Activated B cell treated with CpG ODN at 0.5 μM for 24 hours (primary cell): ENCODE measurements around the gene FMNL2. TPM values are rescaled to one million over a fixed set of nuclear protein-coding genes. Genes with fewer than 3 reads are reported as not detected.

Experiments used
- ATAC-seq: fragments of 200-7000 bp; cut with Tn5 transposase; one replicate; pipeline ENCODE4 v1.10.0; 2021; ENCODE audit warnings: low read depth, mild to moderate bottlenecking, moderate library complexity
- CTCF ChIA-PET: fragments of 350-600 bp; sonication (Branson Sonifier 250); formaldehyde crosslinking; loops from one replicate; lab custom pipeline; 2021; ENCODE audit warnings: antibody characterized with exemption; lab: Charles Lee
- POLR2A ChIA-PET: fragments of 350-600 bp; sonication (Branson Sonifier 250); formaldehyde crosslinking; loops from one replicate; lab custom pipeline; 2021; ENCODE audit warnings: antibody characterized with exemption; lab: Charles Lee
- DNase-seq: peaks from one replicate; pipeline ENCODE4 v3.0.0; 2022
- H3K27ac Mint-ChIP-seq: one replicate; pipeline ENCODE4 v1.8.0; 2020; ENCODE audit warnings: mixed read lengths
- H3K27me3 Mint-ChIP-seq: one replicate; pipeline ENCODE4 v1.8.0; 2021; ENCODE audit warnings: mixed read lengths
- H3K36me3 Mint-ChIP-seq: one replicate; pipeline ENCODE4 v1.8.0; 2021; ENCODE audit warnings: low read depth, mixed read lengths
- H3K4me1 Mint-ChIP-seq: one replicate; pipeline ENCODE4 v1.8.0; 2021; ENCODE audit warnings: mixed read lengths
- H3K4me3 Mint-ChIP-seq: one replicate; pipeline ENCODE4 v1.8.0; 2020; ENCODE audit warnings: mild to moderate bottlenecking, mixed read lengths
- H3K9me3 Mint-ChIP-seq: one replicate; pipeline ENCODE4 v1.8.0; 2020; ENCODE audit warnings: mixed read lengths
- intact Hi-C: fragments of 100-400 bp; cut with micrococcal nuclease; formaldehyde crosslinking; loops from one replicate; pipeline ENCODE4 v1.15.1; 2024
- total RNA-seq: library from RNA; stranded (reverse); gene quantifications from 2 replicates; pipeline ENCODE4 v1.2.3, GENCODE V29; 2022
- TF ChIP-seq, protein P1 (sequence below): fragments of 200-600 bp; IDR thresholded peaks from one replicate; pipeline ENCODE4 v1.8.0; 2022; ENCODE audit warnings: antibody characterized with exemption, mild to moderate bottlenecking

FMNL2 gene
- total RNA-seq, 1 donor from 2014 or later: 4.0 TPM

DNA sequence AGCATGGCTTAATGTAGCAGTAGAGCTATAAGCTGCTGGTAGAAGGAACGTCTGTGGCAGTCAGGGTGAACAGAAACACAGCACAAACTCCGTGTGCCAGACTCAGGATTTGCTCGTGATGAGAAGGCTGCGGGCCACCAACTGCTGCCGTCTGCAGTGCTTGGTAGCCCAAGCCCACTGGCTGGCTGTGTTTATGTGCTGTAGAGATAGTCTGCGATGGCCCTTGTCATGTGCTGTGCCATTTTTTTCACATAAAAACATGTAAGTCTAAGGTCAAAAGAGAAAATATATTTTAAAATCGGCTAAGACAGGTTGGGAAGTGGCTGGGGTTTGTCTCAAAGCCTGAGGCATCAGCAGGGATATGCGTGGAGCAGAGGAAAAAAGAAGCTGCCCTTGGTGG is 303.6 kb downstream of the FMNL2 start:
- DNase-seq: no peak
- H3K27ac Mint-ChIP-seq: no peak overlapping the region
- no peaks in the 10 kb centered on the region for H3K27me3 Mint-ChIP-seq
- H3K9me3 Mint-ChIP-seq: no peaks in the 10 kb centered on the region
- ChIA-PET POLR2A (no interaction called here), CTCF (interaction anchor here (1.4 to 2.6 kb wide), 2 partner anchors 463 to 602 kb away, joined by 4 to 14 read pairs; partner anchors contain the start of gene STAM2)
- no peak overlapping the region for H3K4me3 Mint-ChIP-seq
- intact Hi-C loops: no loop called here
- no peaks in the 10 kb centered on the region for H3K4me1 Mint-ChIP-seq
- no peaks in the 10 kb centered on the region for H3K36me3 Mint-ChIP-seq
- ATAC-seq: no peak
- TF ChIP-seq, protein P1, sequence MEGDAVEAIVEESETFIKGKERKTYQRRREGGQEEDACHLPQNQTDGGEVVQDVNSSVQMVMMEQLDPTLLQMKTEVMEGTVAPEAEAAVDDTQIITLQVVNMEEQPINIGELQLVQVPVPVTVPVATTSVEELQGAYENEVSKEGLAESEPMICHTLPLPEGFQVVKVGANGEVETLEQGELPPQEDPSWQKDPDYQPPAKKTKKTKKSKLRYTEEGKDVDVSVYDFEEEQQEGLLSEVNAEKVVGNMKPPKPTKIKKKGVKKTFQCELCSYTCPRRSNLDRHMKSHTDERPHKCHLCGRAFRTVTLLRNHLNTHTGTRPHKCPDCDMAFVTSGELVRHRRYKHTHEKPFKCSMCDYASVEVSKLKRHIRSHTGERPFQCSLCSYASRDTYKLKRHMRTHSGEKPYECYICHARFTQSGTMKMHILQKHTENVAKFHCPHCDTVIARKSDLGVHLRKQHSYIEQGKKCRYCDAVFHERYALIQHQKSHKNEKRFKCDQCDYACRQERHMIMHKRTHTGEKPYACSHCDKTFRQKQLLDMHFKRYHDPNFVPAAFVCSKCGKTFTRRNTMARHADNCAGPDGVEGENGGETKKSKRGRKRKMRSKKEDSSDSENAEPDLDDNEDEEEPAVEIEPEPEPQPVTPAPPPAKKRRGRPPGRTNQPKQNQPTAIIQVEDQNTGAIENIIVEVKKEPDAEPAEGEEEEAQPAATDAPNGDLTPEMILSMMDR: no peak

DNA sequence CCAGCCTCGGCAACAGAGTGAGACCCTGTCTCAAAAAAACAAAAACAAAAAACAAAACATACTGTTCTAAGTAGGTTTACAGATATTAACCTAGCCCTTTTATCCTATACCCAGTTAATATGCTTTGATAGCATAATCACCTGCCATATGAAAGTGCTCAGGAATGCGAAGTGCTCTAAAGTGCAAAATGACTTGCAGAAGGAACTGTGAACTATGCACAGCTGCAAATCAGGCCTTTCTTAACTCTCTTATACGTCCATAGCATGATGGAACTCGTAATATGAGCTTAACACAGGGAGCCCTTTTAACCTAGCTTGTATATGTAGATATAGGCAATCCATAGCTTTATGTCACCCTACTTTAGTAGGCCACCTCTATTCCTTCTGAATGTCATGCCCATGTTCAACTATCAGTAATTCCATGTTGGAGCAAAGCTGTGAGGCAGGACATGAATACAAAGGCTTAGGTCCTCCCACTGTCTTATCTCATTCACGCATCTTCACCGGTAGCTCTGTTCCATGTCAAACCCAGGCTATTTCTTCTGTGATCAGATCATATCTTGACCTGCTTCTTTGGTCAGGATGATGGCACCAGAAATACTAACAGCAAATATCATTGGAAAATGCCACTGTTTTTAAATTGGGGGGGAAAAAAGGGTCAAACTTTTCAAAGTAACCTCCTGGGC is 309.4 kb downstream of the FMNL2 start:
- no peak overlapping the region for H3K4me3 Mint-ChIP-seq
- ChIA-PET CTCF (interaction anchor here (0.8 kb wide), 1 partner anchor 9 kb away, joined by 4 read pairs; no protein-coding TSS in a partner anchor), POLR2A (no interaction called here)
- H3K27me3 Mint-ChIP-seq: no peaks in the 10 kb centered on the region
- intact Hi-C loops: no loop called here
- no peaks in the 10 kb centered on the region for H3K4me1 Mint-ChIP-seq
- H3K9me3 Mint-ChIP-seq: no peaks in the 10 kb centered on the region
- DNase-seq (no peak), ATAC-seq (no peak)
- H3K27ac Mint-ChIP-seq: no peak overlapping the region
- no peaks in the 10 kb centered on the region for H3K36me3 Mint-ChIP-seq
- TF ChIP-seq, protein P1: no peak

DNA sequence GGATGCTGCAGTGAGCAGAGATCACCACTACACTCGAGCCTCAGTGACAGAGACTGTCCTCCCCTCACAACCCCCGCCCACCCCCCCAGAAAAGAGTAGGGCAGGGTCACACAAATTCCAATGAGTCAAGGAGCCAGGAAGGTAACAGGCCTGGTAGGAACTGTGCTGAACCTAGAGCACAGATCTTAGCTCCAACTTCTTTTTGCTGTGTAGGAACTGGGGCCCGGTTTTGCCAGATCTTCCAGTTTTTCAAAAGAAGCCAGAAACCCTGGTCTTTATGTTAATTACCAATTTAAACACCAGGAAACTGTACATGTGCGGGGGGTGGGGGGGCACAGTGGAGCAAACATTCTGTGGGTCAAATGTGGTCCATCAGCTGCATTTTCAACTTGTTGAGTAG is 311.3 kb downstream of the FMNL2 start:
- Mint-ChIP-seq H3K36me3 (peaks cover 6% of the 10 kb centered on the region), H3K27ac (no peak overlapping the region), H3K4me3 (no peak overlapping the region), H3K4me1 (no peaks in the 10 kb centered on the region), H3K27me3 (no peaks in the 10 kb centered on the region), H3K9me3 (no peaks in the 10 kb centered on the region)
- no peak for DNase-seq
- POLR2A ChIA-PET: interaction anchor here (0.7 kb wide), 1 partner anchor 70 kb away, joined by 3 read pairs; the partner anchor contains the start of gene PRPF40A
- intact Hi-C loops: no loop called here
- TF ChIP-seq, protein P1: no peak
- CTCF ChIA-PET: interaction anchor here (1.0 kb wide), 1 partner anchor 10 kb away, joined by 3 read pairs; no protein-coding TSS in a partner anchor
- ATAC-seq: no peak

DNA sequence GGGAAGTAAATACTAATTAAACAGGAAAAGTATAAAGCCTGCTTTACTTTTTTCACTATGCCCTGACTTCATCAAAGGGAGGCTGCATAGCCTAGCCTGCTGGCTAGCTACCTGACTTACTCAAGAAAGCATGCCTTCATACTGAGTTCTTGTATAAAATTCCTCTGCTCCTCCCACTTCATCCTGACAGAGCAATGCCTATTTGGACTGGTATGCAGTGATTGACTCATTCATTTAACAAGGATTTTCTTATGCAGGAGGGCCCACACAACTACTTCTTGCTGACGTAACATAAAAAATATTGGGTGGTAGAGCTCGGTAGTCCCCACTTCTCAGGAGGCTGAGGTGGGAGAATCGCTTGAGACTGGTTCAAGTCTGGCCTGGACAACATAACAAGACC is 311.8 kb downstream of the FMNL2 start:
- Mint-ChIP-seq H3K27me3 (no peaks in the 10 kb centered on the region), H3K36me3 (peaks cover 9% of the 10 kb centered on the region), H3K27ac (peak overlapping the region; percentile 44), H3K4me3 (no peak overlapping the region), H3K9me3 (no peaks in the 10 kb centered on the region), H3K4me1 (no peaks in the 10 kb centered on the region)
- POLR2A ChIA-PET: interaction anchor here (0.7 kb wide), 1 partner anchor 70 kb away, joined by 3 read pairs; the partner anchor contains the start of gene PRPF40A
- TF ChIP-seq, protein P1: no peak
- ATAC-seq: no peak
- no peak for DNase-seq
- intact Hi-C loops: no loop called here
- CTCF ChIA-PET: interaction anchor here (1.0 to 1.1 kb wide), 2 partner anchors 11 to 16 kb away, joined by 3 read pairs; no protein-coding TSS in a partner anchor

DNA sequence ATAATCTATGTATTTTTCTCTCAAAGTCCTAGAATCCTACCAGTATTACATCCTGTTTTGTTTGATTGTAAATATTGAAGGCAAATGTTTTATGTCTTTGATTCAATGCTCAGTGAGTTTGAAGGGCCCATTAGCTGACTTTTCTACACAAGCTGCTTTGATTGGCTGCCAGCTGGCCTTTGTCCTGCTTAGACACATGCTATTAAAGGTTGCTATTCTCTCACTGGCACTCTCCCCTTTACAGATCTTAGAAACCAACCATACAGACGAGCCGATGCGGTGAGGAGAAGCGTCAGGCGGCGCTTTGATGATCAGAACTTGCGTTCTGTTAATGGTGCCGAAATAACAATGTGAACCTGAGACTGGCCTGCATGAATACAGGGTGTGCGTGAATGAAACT is 312.6 kb downstream of the FMNL2 start:
- intact Hi-C loops: no loop called here
- peak overlapping the region; percentile 15 for H3K27ac Mint-ChIP-seq
- ChIA-PET POLR2A (no interaction called here), CTCF (interaction anchor here (1.1 kb wide), 1 partner anchor 15 kb away, joined by 3 read pairs; no protein-coding TSS in a partner anchor)
- H3K4me1 Mint-ChIP-seq: no peaks in the 10 kb centered on the region
- H3K4me3 Mint-ChIP-seq: no peak overlapping the region
- no peaks in the 10 kb centered on the region for H3K27me3 Mint-ChIP-seq
- peaks cover 16% of the 10 kb centered on the region for H3K36me3 Mint-ChIP-seq
- DNase-seq (no peak), ATAC-seq (no peak)
- TF ChIP-seq, protein P1: no peak
- H3K9me3 Mint-ChIP-seq: no peaks in the 10 kb centered on the region
